Parathyroid adenoma (tissue), 2 donors: ENCODE results near the gene CDH4.

Experiments
- H2AFZ ChIP-seq: fragments of 300-600 bp; sonication (generic); one replicate; pipeline ENCODE4 v1.7.0; 2017; ENCODE audit warnings: antibody characterized with exemption, mild to moderate bottlenecking
- H3K27ac ChIP-seq: fragments of 300-600 bp; sonication (generic); one replicate; pipeline ENCODE4 v1.7.0; 2017
- H3K27me3 ChIP-seq: fragments of 300-600 bp; sonication (generic); one replicate; pipeline ENCODE4 v1.7.0; 2017; ENCODE audit warnings: low read length; ENCODE audit not compliant: control insufficient read depth, insufficient read depth
- H3K36me3 ChIP-seq: fragments of 300-600 bp; sonication (generic); one replicate; pipeline ENCODE4 v1.7.0; 2017; ENCODE audit warnings: low read length; ENCODE audit not compliant: control insufficient read depth, insufficient read depth
- H3K4me1 ChIP-seq: fragments of 300-600 bp; sonication (generic); one replicate; pipeline ENCODE4 v1.7.0; 2017; ENCODE audit warnings: control low read depth
- H3K4me2 ChIP-seq: fragments of 300-600 bp; sonication (generic); one replicate; pipeline ENCODE4 v1.7.0; 2017; ENCODE audit warnings: low read length
- H3K4me3 ChIP-seq: fragments of 300-600 bp; sonication (generic); one replicate; pipeline ENCODE4 v1.7.0; 2017; ENCODE audit warnings: low read depth, low read length
- H3K79me2 ChIP-seq: fragments of 300-600 bp; sonication (generic); one replicate; pipeline ENCODE4 v1.7.0; 2017; ENCODE audit warnings: control low read depth
- H3K9ac ChIP-seq: fragments of 300-600 bp; sonication (generic); one replicate; pipeline ENCODE4 v1.7.0; 2017; ENCODE audit warnings: mild to moderate bottlenecking
- H3K9me3 ChIP-seq: fragments of 300-600 bp; sonication (generic); one replicate; pipeline ENCODE4 v1.7.0; 2017; ENCODE audit warnings: low read length; ENCODE audit not compliant: control insufficient read depth
- TF ChIP-seq, protein P1 (sequence below): fragments of 300-600 bp; sonication (generic); IDR thresholded peaks from one replicate; pipeline ENCODE4 v1.7.0; 2017; ENCODE audit warnings: antibody characterized with exemption, mild to moderate bottlenecking
- donor health status: primary hyperparathyroidism.

Gene CDH4

DNA sequence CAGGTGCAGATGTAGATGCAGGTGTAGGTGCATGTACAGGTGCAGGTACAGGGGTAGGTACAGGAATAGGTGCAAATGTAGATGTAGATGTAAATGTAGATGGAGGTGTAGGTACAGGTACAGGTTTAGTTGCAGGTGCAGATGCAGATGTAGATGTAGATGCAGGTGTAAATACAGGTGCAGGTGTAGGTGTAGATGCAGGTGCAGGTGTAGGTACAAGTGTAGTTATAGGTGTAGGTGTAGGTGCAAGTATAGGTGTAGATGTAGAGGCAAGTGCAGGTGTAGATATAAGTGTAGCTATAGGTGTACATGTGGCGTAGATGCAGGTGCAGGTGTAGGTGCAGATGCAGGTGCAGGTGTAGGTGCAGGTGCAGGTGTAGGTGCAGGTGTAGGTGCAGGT lies 34.2 kb upstream of the CDH4 start:
- H3K36me3 ChIP-seq = no peaks in the 10 kb centered on the region
- no peaks in the 10 kb centered on the region for H3K27me3 ChIP-seq
- no peak overlapping the region for H3K4me3 ChIP-seq
- H3K4me2 ChIP-seq = no peak overlapping the region
- no peak overlapping the region for H3K27ac ChIP-seq
- H3K9me3 ChIP-seq = no peaks in the 10 kb centered on the region
- no peaks in the 10 kb centered on the region for H3K79me2 ChIP-seq
- H3K4me1 ChIP-seq = no peaks in the 10 kb centered on the region
- no peak overlapping the region for H3K9ac ChIP-seq
- no peak overlapping the region for H2AFZ ChIP-seq
- TF ChIP-seq, protein P1, sequence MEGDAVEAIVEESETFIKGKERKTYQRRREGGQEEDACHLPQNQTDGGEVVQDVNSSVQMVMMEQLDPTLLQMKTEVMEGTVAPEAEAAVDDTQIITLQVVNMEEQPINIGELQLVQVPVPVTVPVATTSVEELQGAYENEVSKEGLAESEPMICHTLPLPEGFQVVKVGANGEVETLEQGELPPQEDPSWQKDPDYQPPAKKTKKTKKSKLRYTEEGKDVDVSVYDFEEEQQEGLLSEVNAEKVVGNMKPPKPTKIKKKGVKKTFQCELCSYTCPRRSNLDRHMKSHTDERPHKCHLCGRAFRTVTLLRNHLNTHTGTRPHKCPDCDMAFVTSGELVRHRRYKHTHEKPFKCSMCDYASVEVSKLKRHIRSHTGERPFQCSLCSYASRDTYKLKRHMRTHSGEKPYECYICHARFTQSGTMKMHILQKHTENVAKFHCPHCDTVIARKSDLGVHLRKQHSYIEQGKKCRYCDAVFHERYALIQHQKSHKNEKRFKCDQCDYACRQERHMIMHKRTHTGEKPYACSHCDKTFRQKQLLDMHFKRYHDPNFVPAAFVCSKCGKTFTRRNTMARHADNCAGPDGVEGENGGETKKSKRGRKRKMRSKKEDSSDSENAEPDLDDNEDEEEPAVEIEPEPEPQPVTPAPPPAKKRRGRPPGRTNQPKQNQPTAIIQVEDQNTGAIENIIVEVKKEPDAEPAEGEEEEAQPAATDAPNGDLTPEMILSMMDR = no peak

DNA sequence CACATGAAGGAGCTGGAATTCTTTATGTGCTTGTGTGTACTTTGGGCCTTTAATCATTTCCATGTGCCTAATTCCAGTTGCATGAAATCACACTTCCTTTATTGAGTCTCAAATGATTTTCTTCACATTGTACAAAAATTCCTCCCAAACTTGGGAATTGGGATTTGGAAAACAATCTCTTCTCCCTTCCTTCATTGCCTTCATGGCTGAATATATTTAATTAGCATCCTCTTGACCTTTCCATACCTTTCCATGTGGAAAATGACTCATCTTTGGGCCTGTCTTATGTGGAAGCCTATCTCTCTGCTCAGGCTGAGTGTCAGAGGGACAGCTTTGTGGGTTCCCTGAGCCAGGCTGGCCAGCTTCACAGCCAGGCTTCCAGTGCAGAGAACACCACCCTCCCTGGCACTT lies 33.0 kb upstream of the CDH4 start:
- H3K9me3 ChIP-seq = no peaks in the 10 kb centered on the region
- H3K4me3 ChIP-seq = no peak overlapping the region
- H3K9ac ChIP-seq = no peak overlapping the region
- H3K79me2 ChIP-seq = no peaks in the 10 kb centered on the region
- H3K27me3 ChIP-seq = no peaks in the 10 kb centered on the region
- no peak overlapping the region for H3K27ac ChIP-seq
- no peak overlapping the region for H3K4me2 ChIP-seq
- TF ChIP-seq, protein P1 = no peak
- no peak overlapping the region for H2AFZ ChIP-seq
- no peaks in the 10 kb centered on the region for H3K4me1 ChIP-seq
- H3K36me3 ChIP-seq = no peaks in the 10 kb centered on the region

DNA sequence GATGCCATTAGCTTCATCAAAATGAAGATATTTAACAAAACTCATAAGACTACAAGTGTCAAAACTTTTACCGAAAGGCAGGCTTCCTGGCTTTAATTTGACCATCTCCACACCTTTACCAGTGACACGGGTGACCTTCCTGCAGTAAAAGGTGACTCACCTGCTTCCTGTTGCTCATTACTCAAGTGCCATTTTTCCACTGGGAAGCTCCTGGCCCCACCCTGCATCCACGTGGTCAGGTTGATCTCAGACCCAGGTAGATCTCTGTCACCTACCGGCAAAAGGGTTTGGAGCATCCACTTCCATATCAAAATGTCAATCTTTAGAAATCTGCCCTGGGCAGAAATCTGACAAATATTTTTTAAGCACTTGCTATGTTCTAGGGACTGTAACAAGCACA lies 31.9 kb upstream of the CDH4 start:
- Histone ChIP-seq H3K9ac (no peak overlapping the region), H3K79me2 (no peaks in the 10 kb centered on the region), H3K27ac (no peak overlapping the region), H2AFZ (no peak overlapping the region), H3K9me3 (no peaks in the 10 kb centered on the region), H3K27me3 (no peaks in the 10 kb centered on the region), H3K4me1 (no peaks in the 10 kb centered on the region), H3K4me2 (no peak overlapping the region), H3K4me3 (no peak overlapping the region), H3K36me3 (no peaks in the 10 kb centered on the region)
- TF ChIP-seq, protein P1 = no peak

DNA sequence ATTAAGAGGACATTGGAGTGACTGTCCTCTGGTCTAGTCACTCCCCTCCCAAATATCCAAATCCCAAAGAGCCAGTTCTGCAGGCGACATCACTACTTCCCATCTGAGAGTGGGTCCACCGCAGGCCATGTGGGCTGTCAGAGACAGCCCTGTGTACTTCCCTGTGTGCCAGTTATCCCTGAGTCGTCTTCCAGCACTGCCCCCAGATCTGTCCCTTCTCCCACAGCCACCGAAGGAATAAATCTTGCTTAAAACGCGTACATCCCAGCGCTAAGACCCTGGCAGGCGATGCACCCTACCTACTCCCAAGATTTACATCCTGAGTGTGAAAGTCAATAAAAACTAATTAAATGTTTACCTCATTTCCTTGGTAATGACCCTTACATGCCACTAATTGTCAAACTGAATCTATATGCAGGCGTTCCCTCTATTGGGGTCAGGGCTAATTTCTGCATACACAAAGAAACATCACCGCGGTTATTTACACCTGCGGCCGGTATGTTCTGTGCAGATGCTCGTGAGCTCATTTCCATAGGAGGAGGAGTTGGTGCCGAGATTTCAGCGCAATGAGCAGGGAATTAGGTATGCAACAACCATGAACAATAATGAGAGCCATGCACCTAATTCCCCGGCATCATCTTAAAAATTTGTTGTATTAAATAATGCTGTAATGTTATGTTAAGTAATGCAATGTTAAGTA lies 31.3 kb upstream of the CDH4 start:
- no peak overlapping the region for H3K27ac ChIP-seq
- no peak overlapping the region for H3K4me3 ChIP-seq
- TF ChIP-seq, protein P1 = no peak
- no peaks in the 10 kb centered on the region for H3K9me3 ChIP-seq
- no peak overlapping the region for H3K4me2 ChIP-seq
- no peaks in the 10 kb centered on the region for H3K4me1 ChIP-seq
- no peaks in the 10 kb centered on the region for H3K27me3 ChIP-seq
- H3K9ac ChIP-seq = no peak overlapping the region
- H3K79me2 ChIP-seq = no peaks in the 10 kb centered on the region
- H2AFZ ChIP-seq = no peak overlapping the region
- H3K36me3 ChIP-seq = no peaks in the 10 kb centered on the region

DNA sequence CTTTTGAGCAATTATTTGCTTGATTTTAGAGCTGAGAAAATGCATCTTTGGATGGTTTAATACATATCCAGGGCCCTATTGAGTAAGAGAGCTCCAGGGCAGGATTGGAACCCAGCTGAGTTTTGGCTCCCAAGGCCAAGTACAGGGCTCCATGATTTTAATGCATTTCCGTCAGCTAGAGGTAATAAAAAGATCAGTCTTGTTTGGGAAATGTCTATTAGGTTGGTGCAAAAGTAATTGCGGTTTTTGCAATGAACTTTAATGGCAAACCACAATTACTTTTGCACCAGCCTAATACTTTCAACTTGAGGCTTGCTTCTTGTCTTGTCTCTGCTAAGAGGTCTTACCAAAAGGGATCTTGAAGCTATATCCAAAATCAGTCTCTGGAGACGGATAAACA lies 29.4 kb upstream of the CDH4 start:
- no peaks in the 10 kb centered on the region for H3K36me3 ChIP-seq
- TF ChIP-seq, protein P1 = no peak
- no peaks in the 10 kb centered on the region for H3K9me3 ChIP-seq
- H3K9ac ChIP-seq = no peak overlapping the region
- H3K27ac ChIP-seq = no peak overlapping the region
- no peak overlapping the region for H2AFZ ChIP-seq
- no peak overlapping the region for H3K4me2 ChIP-seq
- H3K4me1 ChIP-seq = no peaks in the 10 kb centered on the region
- H3K27me3 ChIP-seq = no peaks in the 10 kb centered on the region
- H3K79me2 ChIP-seq = no peaks in the 10 kb centered on the region
- no peak overlapping the region for H3K4me3 ChIP-seq
